HepG2 (cell line): ENCODE results near the gene NPBWR2. TPM values are rescaled to one million over a fixed set of nuclear protein-coding genes. Genes with fewer than 3 reads are reported as not detected.

Experiments
- ARNT ChIP-seq: fragments of 450-650 bp; IDR thresholded peaks from 2 replicates; pipeline ENCODE4 v1.6.1; 2017
- CEBPZ ChIP-seq: IDR thresholded peaks from 2 replicates; pipeline ENCODE4 v1.6.1; 2012; ENCODE audit warnings: low read length, improper control_type of control experiment
- ELF1 ChIP-seq: sonication (generic); formaldehyde crosslinking; IDR thresholded peaks from 2 replicates; pipeline ENCODE4 v1.4.0; 2020; ENCODE audit warnings: missing genetic modification reagents
- MYPOP ChIP-seq: sonication (generic); formaldehyde crosslinking; IDR thresholded peaks from 2 replicates; pipeline ENCODE4 v1.8.1; 2023; ENCODE audit warnings: mild to moderate bottlenecking, moderate library complexity, missing genetic modification reagents
- NKX3-1 ChIP-seq: sonication (generic); formaldehyde crosslinking; IDR thresholded peaks from 2 replicates; pipeline ENCODE4 v1.5.0; 2020; ENCODE audit warnings: missing genetic modification reagents
- NR2F2 ChIP-seq: IDR thresholded peaks from 2 replicates; pipeline ENCODE4 v1.6.1; 2012; ENCODE audit warnings: low read depth, inconsistent platforms, borderline replicate concordance
- PATZ1 ChIP-seq: sonication (generic); formaldehyde crosslinking; IDR thresholded peaks from 2 replicates; pipeline ENCODE4 v1.4.0; 2020; ENCODE audit warnings: missing genetic modification reagents
- SMC3 ChIP-seq: IDR thresholded peaks from 2 replicates; pipeline ENCODE4 v1.6.1; 2011; ENCODE audit warnings: low read length, improper control_type of control experiment
- THAP7 ChIP-seq: sonication (generic); formaldehyde crosslinking; IDR thresholded peaks from 2 replicates; pipeline ENCODE4 v1.8.1; 2023; ENCODE audit warnings: mild to moderate bottlenecking, missing genetic modification reagents
- TOE1 ChIP-seq: sonication (generic); formaldehyde crosslinking; IDR thresholded peaks from 2 replicates; pipeline ENCODE4 v1.4.0; 2020; ENCODE audit warnings: mild to moderate bottlenecking, missing genetic modification reagents
- ZBTB37 ChIP-seq: sonication (generic); formaldehyde crosslinking; IDR thresholded peaks from 2 replicates; pipeline ENCODE4 v1.4.0; 2020; ENCODE audit warnings: mild to moderate bottlenecking, missing genetic modification reagents
- ZNF281 ChIP-seq: sonication (generic); formaldehyde crosslinking; IDR thresholded peaks from 2 replicates; pipeline ENCODE4 v1.4.0; 2020; ENCODE audit warnings: missing genetic modification reagents, borderline replicate concordance
- ZNF800 ChIP-seq: sonication (generic); formaldehyde crosslinking; IDR thresholded peaks from 2 replicates; pipeline ENCODE4 v1.4.0; 2020; ENCODE audit warnings: missing genetic modification reagents
- ZZZ3 ChIP-seq: sonication (generic); formaldehyde crosslinking; IDR thresholded peaks from 2 replicates; pipeline ENCODE4 v1.4.0; 2020; ENCODE audit warnings: missing genetic modification reagents, mild to moderate bottlenecking, borderline replicate concordance
- polyA plus RNA-seq, 8 experiments: library from polyadenylated mRNA; depleted of rRNA in 3 of 8; stranded (reverse) in 7 of 8; unstranded in 1 of 8; fragments of >200 nt; fragmentation: Illumina TruSeq in 4 of 8; extraction: Trizol in 4 of 8; gene quantifications; 2 replicates each; pipeline versions ENCODE4 v1.2.1 to v1.2.3, GENCODE V29; 2011 to 2016; ENCODE audit warnings: low read depth in 4 of 8, missing spikeins in 1 of 8, mixed read lengths in 1 of 8; ENCODE audit not compliant: insufficient read depth in 1 of 8
- total RNA-seq, 5 experiments: library from RNA; depleted of rRNA; stranded (reverse); fragments of >200 nt; fragmentation: Illumina TruSeq; extraction: Trizol; gene quantifications; 2 replicates each; pipeline ENCODE4 v1.2.3, GENCODE V29; 2016; ENCODE audit warnings: low read depth in 1 of 5

The NPBWR2 gene
- total and polyA plus RNA-seq, 2 of the 13 experiments (the other 11 are each of a cell fraction or from before 2014, with no cell fraction given): not detected

GRCh38 chr20:64056889-64057627, 50.3 kb downstream of the NPBWR2 start (continued):
- TF ChIP-seq PATZ1 (no peak), ZZZ3 (CRISPR knock-in tag) (0 out of 2 replicates have a peak, but pooled peaks have one; percentile 52), SMC3 (no peak), ZBTB37 (0 out of 2 replicates have a peak, but pooled peaks have one; percentile 37), ZNF800 (CRISPR knock-in tag) (no peak), ZNF281 (CRISPR knock-in tag) (no peak; the same call in 1 of the 2 replicates), THAP7 (CRISPR knock-in tag) (0 out of 2 replicates have a peak, but pooled peaks have one; percentile 64), CEBPZ (no peak), NR2F2 (no peak), MYPOP (CRISPR knock-in tag) (no peak), NKX3-1 (CRISPR knock-in tag) (peak; percentile 22; the same call in 1 of the 2 replicates), TOE1 (no peak), ELF1 (CRISPR knock-in tag) (no peak), ARNT (no peak)
